ENCODE results near the gene SIVA1.

The SIVA1 gene

GRCh38 chr14:104789752-104790743, 37.1 kb downstream of the SIVA1 start:
- no peak overlapping the region for H3K4me3 ChIP-seq (ENCODE audit: low read length)
- DNase-seq (ENCODE audit: low read depth, low spot score), result no peak

DNA sequence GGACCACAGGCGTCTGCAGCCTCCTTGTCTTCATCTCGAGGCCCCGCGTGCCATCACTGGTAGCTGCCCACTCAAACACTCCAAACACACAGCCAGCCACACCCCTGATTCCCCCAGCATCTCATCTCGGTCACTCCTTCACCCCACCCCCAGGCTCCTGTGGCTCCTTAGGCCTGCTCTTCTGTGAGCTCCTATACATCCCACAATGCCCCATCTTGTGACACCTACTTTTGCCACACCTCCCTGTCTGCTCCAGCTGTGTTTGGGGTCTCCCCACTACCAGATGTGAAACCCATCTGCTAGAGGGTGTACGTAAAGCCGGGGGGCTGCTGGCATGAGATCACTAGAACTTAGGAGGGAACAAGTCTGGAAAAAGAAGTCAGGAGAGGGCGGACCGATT, 38.5 kb downstream of the SIVA1 start:
- H3K4me3 ChIP-seq (ENCODE audit: low read length), result no peak overlapping the region

DNA sequence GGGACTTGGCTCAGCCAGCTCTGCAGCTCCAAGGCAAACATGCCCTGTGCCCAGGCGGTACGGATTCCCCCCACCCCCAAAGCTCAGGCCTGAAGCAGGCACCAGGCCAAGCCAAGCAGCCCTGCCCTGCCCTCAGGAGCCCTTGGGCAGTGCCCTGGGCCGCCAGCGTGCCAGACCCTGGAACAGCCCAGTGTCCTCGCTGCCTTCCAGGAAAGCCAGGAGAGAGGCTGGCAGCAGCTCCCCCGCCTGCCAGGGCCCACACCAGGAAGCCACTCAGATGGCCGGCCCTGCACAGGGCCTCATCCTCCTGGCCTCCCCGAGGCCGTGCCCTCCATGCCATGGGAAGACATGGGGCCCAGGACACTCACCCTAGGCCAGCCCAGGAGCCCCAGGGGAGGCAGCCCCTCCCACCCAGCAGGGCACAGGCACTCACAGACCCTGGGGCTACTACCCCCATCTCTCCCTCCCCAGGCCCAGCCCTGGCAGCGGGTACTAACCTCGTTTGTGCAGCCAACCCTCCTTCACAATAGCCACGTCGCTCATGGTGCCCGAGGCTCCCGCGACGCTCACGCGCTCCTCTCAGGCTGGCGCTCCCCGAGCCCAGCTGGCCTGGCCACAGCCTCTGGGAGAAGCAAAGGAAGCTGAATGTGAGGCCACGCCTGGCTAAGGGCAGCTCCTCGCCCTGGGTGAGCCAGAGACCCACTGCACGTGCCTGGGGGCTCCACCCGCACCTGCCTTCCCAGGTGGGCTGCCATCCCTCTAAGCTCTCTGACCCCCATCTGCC, 39.3 kb downstream of the SIVA1 start:
- no peak for DNase-seq (ENCODE audit: low read depth, low spot score)
- no peak overlapping the region for H3K4me3 ChIP-seq (ENCODE audit: low read length)

More for the DNA sequence above, 38.5 kb downstream of the SIVA1 start:
- DNase-seq (ENCODE audit: low read depth, low spot score), result no peak

- DNase-seq (ENCODE audit: low read depth, low spot score), result no peak
- no peak overlapping the region for H3K4me3 ChIP-seq (ENCODE audit: low read length)
These were observed 40.2 kb downstream of the SIVA1 start for GRCh38 chr14:104792945-104793702.

DNA sequence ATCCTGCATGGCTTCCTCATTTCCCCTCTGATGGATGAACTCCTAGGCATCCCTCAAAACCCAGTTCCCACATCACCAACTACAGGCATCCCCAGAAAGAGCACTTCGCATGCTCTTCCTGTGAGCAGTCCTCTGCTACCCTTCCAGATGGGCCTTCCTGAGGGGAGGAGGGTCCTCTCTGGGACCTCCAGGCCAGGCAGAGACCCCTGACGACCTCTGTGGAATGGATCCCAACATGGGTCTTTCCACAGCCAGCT, 40.7 kb downstream of the SIVA1 start:
- no peak for DNase-seq (ENCODE audit: low read depth, low spot score)
- peak overlapping the region; percentile 72; the same call in 1 of the 2 replicates for H3K4me3 ChIP-seq (ENCODE audit: low read length)

DNA sequence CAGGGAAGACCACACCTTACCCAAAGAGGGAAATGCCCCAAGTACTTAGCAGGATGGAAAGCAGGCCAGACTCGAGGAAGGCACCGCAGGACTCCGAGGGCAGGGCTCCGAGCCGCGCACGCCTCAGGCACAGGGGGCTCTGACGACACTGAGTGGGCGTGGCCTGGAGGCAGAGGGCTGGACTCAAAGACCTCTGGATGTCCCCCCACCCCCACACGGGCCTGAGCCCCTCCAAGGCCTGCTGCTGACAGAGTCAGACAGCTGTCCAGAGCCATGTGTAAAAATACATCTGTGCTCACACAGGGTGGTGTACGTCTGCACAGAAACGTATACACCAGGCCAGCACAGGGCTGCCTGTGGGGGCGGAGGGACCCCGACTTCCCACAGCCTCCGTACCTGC, 41.2 kb downstream of the SIVA1 start:
- peak overlapping the region; percentile 72 for H3K4me3 ChIP-seq (ENCODE audit: low read length)
- DNase-seq (ENCODE audit: low read depth, low spot score), result no peak

- DNase-seq (ENCODE audit: low read depth, low spot score), result no peak
- peak overlapping the region; percentile 72 for H3K4me3 ChIP-seq (ENCODE audit: low read length)
These were observed 41.7 kb downstream of the SIVA1 start for GRCh38 chr14:104794631-104794992.

DNA sequence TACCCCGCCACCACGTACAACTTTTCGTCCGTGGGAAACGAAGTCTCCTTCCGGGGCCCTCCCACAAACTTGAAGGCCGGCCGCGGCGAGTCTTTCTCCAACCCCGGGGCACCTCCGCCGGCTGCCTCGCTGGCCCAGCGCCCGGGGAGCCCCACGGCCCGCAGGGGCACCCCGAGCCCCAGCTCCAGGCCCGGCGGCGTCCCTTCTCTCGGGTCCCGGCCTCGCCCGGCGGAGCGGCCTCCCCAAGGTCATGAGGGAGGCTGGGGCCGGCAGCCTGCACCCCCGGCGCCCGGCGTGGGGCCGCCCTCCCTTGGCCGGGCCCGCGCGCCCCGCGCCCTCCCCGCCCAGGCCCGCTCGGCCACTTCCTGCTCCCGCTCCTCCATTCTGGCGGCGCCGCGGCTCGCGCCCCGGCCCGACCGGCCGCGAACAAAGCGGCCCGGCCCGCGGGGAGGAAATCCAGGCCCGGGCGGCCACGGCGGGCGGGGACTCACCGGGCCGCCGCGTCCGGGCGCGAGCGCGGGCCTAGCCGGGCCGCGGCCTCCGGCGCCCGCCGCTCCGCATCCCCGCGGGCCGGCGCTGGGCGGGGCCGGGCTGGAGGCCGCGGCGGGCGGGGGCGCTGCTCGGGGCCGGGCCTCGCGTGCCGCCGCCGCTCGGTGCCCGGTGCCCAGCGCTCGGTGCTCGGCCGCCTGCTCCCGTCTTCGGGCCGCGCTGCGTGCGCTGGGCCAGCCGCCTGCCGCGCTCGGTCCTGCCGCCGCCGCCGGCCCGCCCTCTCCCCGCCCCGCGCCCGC, 42.2 kb downstream of the SIVA1 start, which contains the start of gene AKT1:
AKT1 (minus strand) TSS at position 756 of the 788 bp plus-strand sequence. CDS start 3,105 bp downstream, outside the sequence.
- H3K4me3 ChIP-seq (ENCODE audit: low read length), result peak within 1 kb of the TSS; percentile 72
- DNase-seq (ENCODE audit: low read depth, low spot score), result no peak

DNA sequence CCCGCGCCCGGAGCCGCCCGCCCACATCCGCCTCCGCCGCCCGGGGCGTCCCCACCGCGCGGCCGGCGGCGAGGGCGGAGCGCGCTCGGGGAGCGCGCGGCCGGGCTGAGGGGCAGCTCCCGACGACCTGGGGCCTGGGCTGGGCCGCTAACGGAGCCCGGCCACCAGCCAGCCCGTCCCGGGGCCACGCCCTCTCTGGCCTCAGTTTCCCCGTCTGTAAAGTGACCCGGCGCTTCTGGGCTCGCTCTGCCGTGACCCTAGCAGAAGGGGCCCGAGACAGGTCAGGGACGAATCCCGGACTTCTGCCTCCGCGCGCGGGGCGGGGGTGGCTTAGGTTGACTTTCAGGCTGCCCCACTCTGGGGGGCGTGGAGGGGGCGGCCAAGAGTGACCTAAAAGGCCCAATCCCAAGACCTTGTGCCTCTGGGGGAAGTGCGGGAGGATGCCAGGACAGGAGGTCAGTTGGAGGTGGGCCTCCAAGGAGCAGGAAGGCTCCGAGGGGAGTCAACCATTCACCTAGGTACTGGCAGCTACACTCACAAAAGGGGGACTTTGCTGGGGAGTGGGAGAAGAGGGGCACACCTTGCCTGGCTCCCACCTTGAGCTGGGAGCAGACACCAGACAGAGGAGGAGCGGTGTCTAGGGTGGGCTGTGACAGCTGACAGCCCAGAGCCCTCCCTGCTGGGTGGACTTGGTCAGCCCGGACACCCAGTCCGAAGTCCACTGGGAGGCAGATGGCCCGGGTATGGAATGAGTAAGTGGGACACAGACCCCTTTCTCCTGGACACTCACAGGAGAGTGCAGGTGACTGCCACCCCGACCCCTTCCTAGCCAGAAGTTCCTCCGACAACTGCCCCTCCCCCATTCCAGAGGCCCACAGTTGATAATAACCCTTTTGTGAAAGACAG, 43.1 kb downstream of the SIVA1 start:
- peak overlapping the region; percentile 56 for H3K4me3 ChIP-seq (ENCODE audit: low read length)
- no peak for DNase-seq (ENCODE audit: low read depth, low spot score)

GRCh38 chr14:104796687-104797081, 43.7 kb downstream of the SIVA1 start:
- no peak for DNase-seq (ENCODE audit: low read depth, low spot score)
- H3K4me3 ChIP-seq (ENCODE audit: low read length), result no peak overlapping the region

- DNase-seq (ENCODE audit: low read depth, low spot score), result no peak
- H3K4me3 ChIP-seq (ENCODE audit: low read length), result no peak overlapping the region
These were observed 44.4 kb downstream of the SIVA1 start for GRCh38 chr14:104797115-104798044.

DNA sequence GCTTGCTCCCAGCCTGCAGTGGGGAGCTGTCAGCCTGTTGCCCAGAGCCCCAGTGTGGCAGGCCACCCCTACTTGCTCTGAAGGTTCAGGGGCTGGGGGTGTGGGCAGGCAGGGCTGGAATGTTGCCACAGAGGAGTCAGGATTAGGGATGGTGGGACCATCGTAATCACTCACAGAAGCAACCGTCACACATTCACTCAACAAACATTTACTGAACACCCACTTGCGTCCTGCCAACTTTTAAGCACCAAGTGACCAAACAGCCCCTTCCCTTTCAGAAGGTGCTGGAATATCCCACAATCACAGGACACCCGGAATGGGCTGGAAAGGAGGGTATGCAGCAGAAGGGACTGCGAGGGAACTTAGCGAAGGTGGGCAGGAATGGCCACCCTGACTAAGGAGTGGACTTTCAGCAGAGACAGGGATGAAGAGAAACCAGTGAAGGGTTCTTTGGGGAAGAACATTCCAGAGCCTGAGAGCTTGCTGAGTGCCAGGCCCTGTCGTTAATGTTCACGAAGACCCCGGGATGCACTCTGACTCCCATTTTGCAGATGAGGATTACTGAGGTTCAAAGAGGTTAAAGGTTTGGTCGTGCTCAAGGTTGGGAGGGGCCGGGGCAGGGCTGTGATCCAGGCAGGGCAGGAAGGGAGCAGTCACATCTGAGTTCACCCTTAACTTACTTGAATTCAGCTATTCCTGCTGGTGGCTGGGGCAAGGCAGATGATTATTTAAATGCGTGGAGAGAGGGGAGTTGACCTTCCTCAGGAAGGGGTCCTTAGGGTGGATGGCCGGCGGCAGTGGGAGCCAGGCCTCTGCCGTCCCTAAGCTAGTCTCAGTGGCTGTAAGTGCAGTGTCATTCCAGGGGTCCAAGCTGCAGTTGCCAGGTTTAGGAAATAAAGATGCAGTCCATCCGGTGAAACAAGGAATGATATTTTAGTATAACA, 45.6 kb downstream of the SIVA1 start:
- no peak overlapping the region for H3K4me3 ChIP-seq (ENCODE audit: low read length)
- DNase-seq (ENCODE audit: low read depth, low spot score), result no peak

GRCh38 chr14:104799244-104800014, 46.5 kb downstream of the SIVA1 start:
- peak overlapping the region; percentile 36; the same call in 1 of the 2 replicates for H3K4me3 ChIP-seq (ENCODE audit: low read length)
- DNase-seq (ENCODE audit: low read depth, low spot score), result no peak

- H3K4me3 ChIP-seq (ENCODE audit: low read length), result peak overlapping the region; percentile 62
- peak; percentile 46 for DNase-seq (ENCODE audit: low read depth, low spot score)
These were observed 47.2 kb downstream of the SIVA1 start for GRCh38 chr14:104800015-104800770.

Measured in Jurkat, Clone E6-1 (cell line).